Peyer's patch (tissue), 4 donors: ENCODE results near the gene KRI1. TPM values are rescaled to one million over a fixed set of nuclear protein-coding genes. Genes with fewer than 3 reads are reported as not detected.

Source experiments
- DNase-seq, 3 donors: peaks; one replicate each; pipeline ENCODE4 v3.0.0-alpha.2; 2017 to 2019
- H3K27ac ChIP-seq, 4 donors: fragments of 200-600 bp; sonication (generic); one replicate each; pipeline ENCODE4 v1.5.1; 2016 to 2019
- H3K27me3 ChIP-seq, 2 donors: fragments of 200-600 bp; sonication (generic); one replicate each; pipeline ENCODE4 v1.5.1; 2019
- H3K36me3 ChIP-seq, 3 donors: fragments of 200-600 bp; sonication (generic); one replicate each; pipeline ENCODE4 v1.5.1; 2016 to 2019
- H3K4me1 ChIP-seq, 4 donors: fragments of 200-600 bp; sonication (generic); one replicate each; pipeline ENCODE4 v1.5.1; 2016 to 2019
- H3K4me3 ChIP-seq, 4 donors: fragments of 200-600 bp; sonication (generic); 1 replicate in 3 of 4; 2 replicates in 1 of 4; pipeline ENCODE4 v1.5.1; 2016 to 2019; ENCODE audit warnings: mild to moderate bottlenecking in 1 of 4
- H3K9me3 ChIP-seq, 4 donors: fragments of 200-600 bp; sonication (generic); one replicate each; pipeline ENCODE4 v1.5.1; 2016 to 2019; ENCODE audit warnings: mild to moderate bottlenecking in 1 of 4
- CTCF ChIP-seq, 6 experiments: fragments of 450-650 bp in 4 of 6; fragments of 200-600 bp in 2 of 6; sonication (generic) in 1 of 6; IDR thresholded peaks; one replicate each; pipeline ENCODE4 v1.5.1; 2017 to 2019; ENCODE audit warnings: antibody characterized with exemption in 6 of 6, mild to moderate bottlenecking in 3 of 6, moderate library complexity in 1 of 6
- POLR2A ChIP-seq, 2 donors: fragments of 450-650 bp; IDR thresholded peaks; one replicate each; pipeline ENCODE4 v1.5.1; 2017; ENCODE audit warnings: antibody characterized with exemption in 2 of 2, mild to moderate bottlenecking in 2 of 2, moderate library complexity in 2 of 2
- total RNA-seq, 4 donors: library from RNA; depleted of rRNA; stranded (reverse); fragments of >200 nt; gene quantifications; one replicate each; pipeline ENCODE4 v1.1.0, GENCODE V29; 2016

KRI1 gene
- total RNA-seq, 4 donors from 2014 or later, result 16.3 to 97.4 (median 20.0) TPM

- Histone ChIP-seq H3K27me3 (peaks cover 0 to 40% of the 10 kb centered on the region in 2 donors), H3K4me3 (peak overlapping the region in 3 of 4 donors; percentile 10 to 34 (median 31)), H3K27ac (peak overlapping the region in 1 of 4 donors; percentile 42), H3K9me3 (no peaks in the 10 kb centered on the region), H3K4me1 (peaks cover 0 to 23% (median 8%) of the 10 kb centered on the region in 4 donors), H3K36me3 (no peaks in the 10 kb centered on the region)
- DNase-seq, result no peak
- no peak for TF ChIP-seq CTCF (IDR thresholded peaks at IDR 0.05)
- no peak for TF ChIP-seq POLR2A (IDR thresholded peaks at IDR 0.05)
These were observed 47.9 kb downstream of the KRI1 start for GRCh38 chr19:10517760-10518443.

GRCh38 chr19:10517361-10517759 lies 48.5 kb downstream of the KRI1 start, which contains the start of gene S1PR5:
S1PR5 (minus strand) TSS chr19:10517447; CDS start chr19:10515011, 2,436 bp downstream.
- Histone ChIP-seq H3K27me3 (peaks cover 0 to 40% of the 10 kb centered on the region in 2 donors), H3K9me3 (no peaks in the 10 kb centered on the region), H3K36me3 (no peaks in the 10 kb centered on the region), H3K4me1 (peaks cover 0 to 23% (median 8%) of the 10 kb centered on the region in 4 donors), H3K27ac (peak within 1 kb of the TSS in 1 of 4 donors; percentile 42), H3K4me3 (peak within 1 kb of the TSS in 3 of 4 donors; percentile 25 to 34 (median 31))
- TF ChIP-seq CTCF (IDR thresholded peaks at IDR 0.05) (no peak), POLR2A (IDR thresholded peaks at IDR 0.05) (no peak)
- no peak for DNase-seq

- H3K27ac ChIP-seq, result peak overlapping the region in 1 of 4 donors; percentile 42
- no peak for TF ChIP-seq CTCF (IDR thresholded peaks at IDR 0.05)
- no peak for TF ChIP-seq POLR2A (IDR thresholded peaks at IDR 0.05)
- H3K9me3 ChIP-seq, result no peaks in the 10 kb centered on the region
- peaks cover 0 to 23% (median 8%) of the 10 kb centered on the region in 4 donors for H3K4me1 ChIP-seq
- peak overlapping the region in 3 of 4 donors; percentile 25 to 34 (median 31) for H3K4me3 ChIP-seq
- H3K27me3 ChIP-seq, result peaks cover 0 to 40% of the 10 kb centered on the region in 2 donors
- no peaks in the 10 kb centered on the region for H3K36me3 ChIP-seq
- no peak for DNase-seq
These were observed 49.0 kb downstream of the KRI1 start for GRCh38 chr19:10516671-10517286.

GRCh38 chr19:10516064-10516385 lies 49.8 kb downstream of the KRI1 start:
- peaks cover 0 to 40% of the 10 kb centered on the region in 2 donors for H3K27me3 ChIP-seq

More at GRCh38 chr19:10516064-10516385, 49.8 kb downstream of the KRI1 start:
- Histone ChIP-seq H3K4me1 (peaks cover 0 to 23% (median 8%) of the 10 kb centered on the region in 4 donors), H3K36me3 (no peaks in the 10 kb centered on the region), H3K27ac (no peak overlapping the region), H3K4me3 (no peak overlapping the region), H3K9me3 (no peaks in the 10 kb centered on the region)
- no peak for DNase-seq
- TF ChIP-seq POLR2A (IDR thresholded peaks at IDR 0.05) (no peak), CTCF (IDR thresholded peaks at IDR 0.05) (no peak)
